ENCODE data around the gene EPG5.
"Not testable (repeated sequence)": the region's sequence is repeated elsewhere in the genome, so short reads cannot be mapped to it uniquely, and the experiment has no call there.

The EPG5 gene

DNA sequence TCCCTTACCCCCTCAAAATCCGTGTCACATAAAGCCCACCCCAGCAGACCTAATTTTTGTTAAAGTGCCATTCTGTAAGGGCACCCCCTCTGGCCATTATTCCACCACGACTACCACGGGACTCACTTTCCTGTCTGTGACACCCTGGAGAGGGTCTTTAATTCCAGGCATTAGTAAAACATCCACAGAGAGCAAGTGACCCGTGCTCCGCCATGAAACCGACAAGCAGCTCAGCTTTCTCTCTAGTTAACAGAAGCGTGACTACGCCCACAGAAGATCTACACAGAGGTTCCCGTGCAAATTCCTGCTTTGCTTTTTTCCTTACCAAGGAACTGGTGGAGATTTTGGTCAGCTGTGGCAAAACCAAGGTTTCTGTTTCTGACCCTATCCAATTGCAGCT, 137.3 kb downstream of the EPG5 start:
- Histone ChIP-seq H3K27me3 (ENCODE audit: low read length) (no peaks in the 10 kb centered on the region), H3K9ac (ENCODE audit: low read length) (no peak overlapping the region), H3K36me3 (ENCODE audit: low read length) (no peaks in the 10 kb centered on the region)

DNA sequence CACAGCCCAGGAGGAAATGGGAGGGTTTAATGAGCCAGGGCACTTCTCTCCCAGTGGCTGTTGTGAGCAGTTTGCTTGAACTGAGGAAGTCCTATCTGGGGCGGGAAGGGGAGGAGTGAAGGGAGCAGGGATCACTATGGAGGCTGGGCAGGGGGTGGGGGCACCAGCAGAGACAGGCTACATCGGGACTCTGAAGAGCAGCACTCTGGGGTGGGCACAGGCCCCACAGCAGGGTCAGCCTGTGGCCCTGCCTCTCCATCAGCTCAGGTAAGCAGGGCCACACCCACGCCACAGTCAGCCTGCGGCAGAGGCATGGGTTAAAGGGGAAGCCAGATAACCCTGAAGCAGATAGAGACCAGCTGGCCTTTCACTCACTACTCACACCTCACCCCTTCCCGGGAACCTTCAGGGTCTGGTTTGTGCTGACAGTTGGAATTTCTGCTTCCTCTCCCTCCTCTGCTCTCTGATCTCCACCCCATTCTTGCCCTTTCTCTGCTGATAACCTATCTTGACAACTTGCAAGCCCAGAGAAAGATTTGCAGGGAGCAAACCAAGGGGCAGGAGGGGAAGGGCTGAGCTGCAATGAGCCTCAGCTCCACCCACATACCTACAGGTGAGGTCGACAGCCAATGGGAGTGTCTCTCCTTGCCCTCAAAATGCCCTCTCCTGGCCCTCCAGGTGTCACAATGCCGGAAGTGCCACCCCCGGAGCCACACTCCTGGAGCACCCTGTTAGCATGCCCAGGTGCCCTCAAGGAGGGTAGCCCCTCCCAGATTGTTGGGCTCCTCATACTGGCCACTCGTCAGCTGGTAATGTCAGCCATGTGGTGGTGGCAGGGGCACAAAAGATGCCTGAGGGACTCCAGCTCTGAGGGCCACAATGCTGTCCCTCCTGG, 138.0 kb downstream of the EPG5 start:
- H3K9me3 ChIP-seq (ENCODE audit: insufficient read depth, low read length), result no peaks in the 10 kb centered on the region
- H3K79me2 ChIP-seq (ENCODE audit: insufficient read depth, low read length), result no peaks in the 10 kb centered on the region
- no peaks in the 10 kb centered on the region for H4K20me1 ChIP-seq (ENCODE audit: low read depth, low read length)
- H3F3A ChIP-seq (ENCODE audit: insufficient read depth), result no peaks in the 10 kb centered on the region
- H3K9me2 ChIP-seq (replicated peaks; ENCODE audit: insufficient read depth, low read length), result no peaks in the 10 kb centered on the region
- H3K27ac ChIP-seq (ENCODE audit: low read depth, low read length), result no peak overlapping the region
- H3K4me2 ChIP-seq (ENCODE audit: low read depth, low read length, poor library complexity, severe bottlenecking), result no peak overlapping the region
- no peak for TF ChIP-seq EZH2phosphoT487 (conservative IDR thresholded peaks at IDR 0.05; ENCODE audit: low read length)
- TF ChIP-seq, protein P1, sequence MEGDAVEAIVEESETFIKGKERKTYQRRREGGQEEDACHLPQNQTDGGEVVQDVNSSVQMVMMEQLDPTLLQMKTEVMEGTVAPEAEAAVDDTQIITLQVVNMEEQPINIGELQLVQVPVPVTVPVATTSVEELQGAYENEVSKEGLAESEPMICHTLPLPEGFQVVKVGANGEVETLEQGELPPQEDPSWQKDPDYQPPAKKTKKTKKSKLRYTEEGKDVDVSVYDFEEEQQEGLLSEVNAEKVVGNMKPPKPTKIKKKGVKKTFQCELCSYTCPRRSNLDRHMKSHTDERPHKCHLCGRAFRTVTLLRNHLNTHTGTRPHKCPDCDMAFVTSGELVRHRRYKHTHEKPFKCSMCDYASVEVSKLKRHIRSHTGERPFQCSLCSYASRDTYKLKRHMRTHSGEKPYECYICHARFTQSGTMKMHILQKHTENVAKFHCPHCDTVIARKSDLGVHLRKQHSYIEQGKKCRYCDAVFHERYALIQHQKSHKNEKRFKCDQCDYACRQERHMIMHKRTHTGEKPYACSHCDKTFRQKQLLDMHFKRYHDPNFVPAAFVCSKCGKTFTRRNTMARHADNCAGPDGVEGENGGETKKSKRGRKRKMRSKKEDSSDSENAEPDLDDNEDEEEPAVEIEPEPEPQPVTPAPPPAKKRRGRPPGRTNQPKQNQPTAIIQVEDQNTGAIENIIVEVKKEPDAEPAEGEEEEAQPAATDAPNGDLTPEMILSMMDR (IDR thresholded peaks at IDR 0.05; ENCODE audit: insufficient read depth, low read length, poor library complexity, severe bottlenecking), result no peak
- H2AFZ ChIP-seq (ENCODE audit: low read depth, low read length, severe bottlenecking), result no peak overlapping the region
- H3K9ac ChIP-seq (ENCODE audit: low read length), result no peak overlapping the region
- H3K27me3 ChIP-seq (ENCODE audit: low read length), result no peaks in the 10 kb centered on the region
- no peak overlapping the region for H3K4me3 ChIP-seq (ENCODE audit: insufficient read depth, low read length, poor library complexity, severe bottlenecking)
- no peaks in the 10 kb centered on the region for H3K36me3 ChIP-seq (ENCODE audit: low read length)

More for the DNA sequence above, 137.3 kb downstream of the EPG5 start:
- Histone ChIP-seq H3K79me2 (ENCODE audit: insufficient read depth, low read length) (no peaks in the 10 kb centered on the region), H3K9me2 (replicated peaks; ENCODE audit: insufficient read depth, low read length) (no peaks in the 10 kb centered on the region), H3K27ac (ENCODE audit: low read depth, low read length) (no peak overlapping the region), H2AFZ (ENCODE audit: low read depth, low read length, severe bottlenecking) (no peak overlapping the region), H3K4me3 (ENCODE audit: insufficient read depth, low read length, poor library complexity, severe bottlenecking) (no peak overlapping the region), H3K9me3 (ENCODE audit: insufficient read depth, low read length) (no peaks in the 10 kb centered on the region), H3K4me2 (ENCODE audit: low read depth, low read length, poor library complexity, severe bottlenecking) (no peak overlapping the region), H3F3A (ENCODE audit: insufficient read depth) (no peaks in the 10 kb centered on the region), H4K20me1 (ENCODE audit: low read depth, low read length) (no peaks in the 10 kb centered on the region)
- TF ChIP-seq, protein P1 (IDR thresholded peaks at IDR 0.05; ENCODE audit: insufficient read depth, low read length, poor library complexity, severe bottlenecking), result no peak
- no peak for TF ChIP-seq EZH2phosphoT487 (conservative IDR thresholded peaks at IDR 0.05; ENCODE audit: low read length)

DNA sequence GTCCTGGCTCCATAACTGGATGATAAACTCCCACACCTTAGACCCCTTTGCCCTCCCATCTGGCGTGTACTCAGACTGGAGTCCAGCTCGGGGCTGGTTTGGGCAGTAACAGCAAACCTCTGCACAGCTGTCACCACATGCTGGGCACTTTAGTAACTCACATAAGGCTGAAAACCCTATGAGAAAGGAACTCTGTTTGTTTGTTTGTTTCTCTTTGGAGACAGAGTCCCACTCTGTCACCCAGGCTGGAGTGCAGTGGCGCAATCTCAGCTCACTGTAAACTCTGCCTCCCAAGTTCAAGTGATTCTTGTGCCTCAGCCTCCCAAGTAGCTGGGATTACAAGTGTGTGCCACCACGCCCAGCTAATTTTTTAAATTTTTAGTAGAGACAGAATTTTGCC, 140.4 kb downstream of the EPG5 start:
- H3K4me3 ChIP-seq (ENCODE audit: insufficient read depth, low read length, poor library complexity, severe bottlenecking); H3K9me2 ChIP-seq (replicated peaks; ENCODE audit: insufficient read depth, low read length); H3K27ac ChIP-seq (ENCODE audit: low read depth, low read length); H4K20me1 ChIP-seq (ENCODE audit: low read depth, low read length); H2AFZ ChIP-seq (ENCODE audit: low read depth, low read length, severe bottlenecking); H3K27me3 ChIP-seq (ENCODE audit: low read length); H3K4me2 ChIP-seq (ENCODE audit: low read depth, low read length, poor library complexity, severe bottlenecking); H3K79me2 ChIP-seq (ENCODE audit: insufficient read depth, low read length); H3K9ac ChIP-seq (ENCODE audit: low read length); H3K9me3 ChIP-seq (ENCODE audit: insufficient read depth, low read length); H3F3A ChIP-seq (ENCODE audit: insufficient read depth); H3K36me3 ChIP-seq (ENCODE audit: low read length): not testable (repeated sequence)

DNA sequence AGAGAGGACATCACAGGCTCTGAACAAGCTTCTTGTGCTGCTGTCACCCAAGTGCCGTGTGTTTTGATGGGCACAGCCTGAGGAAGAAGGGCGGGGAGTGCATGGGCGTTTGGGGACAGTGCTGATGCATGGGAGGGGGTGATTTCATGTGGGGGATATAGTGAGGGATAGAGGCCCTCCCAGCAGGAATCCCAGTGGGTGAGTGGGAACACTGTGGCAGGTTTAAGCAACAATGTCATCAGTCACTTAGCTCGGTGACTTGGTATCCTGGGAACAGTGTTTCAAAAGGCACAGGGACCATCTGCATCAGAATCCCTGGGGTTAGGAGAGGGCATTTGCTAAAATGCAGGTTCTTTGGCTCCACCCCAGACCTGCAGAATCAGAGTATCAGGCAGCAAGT, 141.0 kb downstream of the EPG5 start:
- H3K27me3 ChIP-seq (ENCODE audit: low read length), result no peaks in the 10 kb centered on the region
- H3K4me2 ChIP-seq (ENCODE audit: low read depth, low read length, poor library complexity, severe bottlenecking), result no peak overlapping the region
- no peak overlapping the region for H3K27ac ChIP-seq (ENCODE audit: low read depth, low read length)
- no peak overlapping the region for H3K4me3 ChIP-seq (ENCODE audit: insufficient read depth, low read length, poor library complexity, severe bottlenecking)
- no peaks in the 10 kb centered on the region for H3K36me3 ChIP-seq (ENCODE audit: low read length)
- no peak for TF ChIP-seq EZH2phosphoT487 (conservative IDR thresholded peaks at IDR 0.05; ENCODE audit: low read length)
- TF ChIP-seq, protein P1 (IDR thresholded peaks at IDR 0.05; ENCODE audit: insufficient read depth, low read length, poor library complexity, severe bottlenecking), result no peak
- H3K79me2 ChIP-seq (ENCODE audit: insufficient read depth, low read length), result no peaks in the 10 kb centered on the region
- no peaks in the 10 kb centered on the region for H3K9me2 ChIP-seq (replicated peaks; ENCODE audit: insufficient read depth, low read length)
- no peaks in the 10 kb centered on the region for H3K9me3 ChIP-seq (ENCODE audit: insufficient read depth, low read length)
- no peaks in the 10 kb centered on the region for H3F3A ChIP-seq (ENCODE audit: insufficient read depth)
- H4K20me1 ChIP-seq (ENCODE audit: low read depth, low read length), result no peaks in the 10 kb centered on the region
- no peak overlapping the region for H3K9ac ChIP-seq (ENCODE audit: low read length)
- no peak overlapping the region for H2AFZ ChIP-seq (ENCODE audit: low read depth, low read length, severe bottlenecking)
